HG02870 (cell line): Measurements from ENCODE around the gene ZHX3.

Experiments used
- ATAC-seq: cut with Tn5 transposase; IDR thresholded peaks from one replicate; pipeline ENCODE4 v1.9.1; 2021; ENCODE audit warnings: mild to moderate bottlenecking, moderate library complexity; ENCODE audit not compliant: unreplicated experiment

Gene ZHX3

GRCh38 chr20:41317546-41318270, at the start of gene ZHX3:
Gene ZHX3 (minus strand): TSS chr20:41317731. CDS start chr20:41204916, 112,815 bp downstream.
- ATAC-seq = peak; percentile 98

DNA sequence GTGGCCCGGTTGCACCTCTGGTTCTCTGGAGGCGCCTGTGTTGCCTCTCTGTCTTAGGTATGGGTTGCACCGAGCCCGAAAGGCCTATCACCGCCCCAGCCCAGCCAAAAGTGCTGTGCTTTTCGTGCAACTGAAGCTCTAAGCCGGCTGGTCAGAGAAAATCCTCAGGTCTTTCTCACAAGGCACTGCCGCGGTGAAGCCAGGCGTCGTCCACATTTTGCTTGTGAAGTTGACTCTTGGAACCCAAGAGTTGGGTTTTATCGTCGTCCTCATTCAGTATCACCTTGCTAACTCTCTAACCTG, 49.8 kb upstream of the ZHX3 start:
- ATAC-seq = no peak

DNA sequence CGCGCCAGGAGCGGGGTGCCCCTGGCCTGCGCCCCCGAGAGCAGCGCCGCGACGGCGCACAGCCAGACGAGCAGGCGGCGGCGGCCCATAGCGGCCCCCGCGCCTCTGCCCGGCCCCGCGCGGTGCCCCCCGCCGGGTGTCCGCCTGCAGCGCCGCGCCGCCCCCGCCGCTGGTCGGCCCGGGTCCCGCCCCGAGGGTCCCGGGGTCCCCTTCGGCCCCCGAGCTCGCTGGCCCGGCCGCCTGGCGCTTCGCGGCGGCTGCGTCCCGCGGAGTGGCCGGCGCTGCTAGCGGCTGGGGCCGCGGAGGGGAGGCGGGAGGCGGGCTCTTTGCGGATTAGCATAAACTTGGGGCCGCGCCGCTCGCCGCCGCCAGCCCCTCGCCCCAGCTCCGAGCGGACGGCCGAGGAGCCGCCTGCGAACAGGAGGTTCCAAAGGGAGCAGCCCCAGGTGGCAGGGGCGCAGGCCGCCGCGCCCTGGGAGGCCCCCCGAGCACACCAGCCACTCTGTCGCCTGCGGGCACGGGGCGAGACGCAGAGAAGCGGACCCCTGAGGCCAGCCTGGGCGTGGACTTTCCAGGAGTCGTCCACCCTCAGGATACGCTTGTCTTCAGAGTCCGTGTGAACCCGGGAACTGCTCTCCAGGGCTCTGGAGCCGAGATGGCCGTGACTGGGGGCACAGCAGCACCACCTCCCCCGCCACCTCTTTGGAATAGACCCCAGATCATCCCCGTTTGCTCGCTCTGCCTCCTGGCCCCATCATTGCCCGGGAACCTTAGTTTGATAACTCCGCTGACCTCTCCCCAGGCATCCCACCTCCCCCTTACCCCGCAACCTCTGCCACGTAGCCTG, 49.2 kb upstream of the ZHX3 start, which contains the start of gene EMILIN3:
Gene EMILIN3, minus strand, starts transcription at position 273 of the 847 bp plus-strand sequence. Its CDS starts 184 bp downstream, at position 89.
- no peak for ATAC-seq

GRCh38 chr20:41365777-41366545, 48.4 kb upstream of the ZHX3 start:
- no peak for ATAC-seq

- no peak for ATAC-seq
These were observed 47.6 kb upstream of the ZHX3 start for GRCh38 chr20:41364967-41365765.

DNA sequence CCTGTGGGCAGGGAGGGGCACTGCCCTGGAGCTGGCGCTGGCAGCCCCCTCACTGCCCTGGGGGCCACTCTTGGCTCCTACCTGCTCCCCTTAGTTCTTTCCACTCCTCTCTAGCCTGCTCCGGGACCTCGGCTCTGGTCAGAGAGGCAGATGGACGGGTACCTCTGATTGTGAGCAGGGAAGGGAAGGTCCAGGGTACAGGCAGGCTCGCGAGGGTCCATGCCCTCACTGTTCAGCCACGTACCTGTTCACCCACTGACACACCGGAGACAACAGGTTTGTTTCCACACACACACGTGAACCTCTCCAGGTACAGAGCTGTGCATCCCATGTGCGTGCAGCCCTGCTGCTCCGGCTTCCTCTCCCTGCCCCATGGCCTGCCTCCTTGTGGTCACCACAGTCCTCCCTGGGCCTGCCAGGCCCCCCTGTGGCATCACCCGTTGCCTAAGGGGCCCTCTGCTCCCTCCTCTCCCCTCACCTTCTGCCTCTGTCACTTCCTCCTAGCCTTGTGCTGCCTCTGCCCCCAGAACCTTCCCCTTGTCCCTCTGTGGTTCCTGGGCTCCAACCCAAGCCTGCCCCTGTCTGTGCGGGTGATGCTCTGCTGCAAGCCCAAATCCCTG, 46.8 kb upstream of the ZHX3 start:
- ATAC-seq = no peak

GRCh38 chr20:41363601-41364000, 46.1 kb upstream of the ZHX3 start:
- ATAC-seq = no peak

- ATAC-seq = no peak
These were observed 45.2 kb upstream of the ZHX3 start for GRCh38 chr20:41362748-41363140.

DNA sequence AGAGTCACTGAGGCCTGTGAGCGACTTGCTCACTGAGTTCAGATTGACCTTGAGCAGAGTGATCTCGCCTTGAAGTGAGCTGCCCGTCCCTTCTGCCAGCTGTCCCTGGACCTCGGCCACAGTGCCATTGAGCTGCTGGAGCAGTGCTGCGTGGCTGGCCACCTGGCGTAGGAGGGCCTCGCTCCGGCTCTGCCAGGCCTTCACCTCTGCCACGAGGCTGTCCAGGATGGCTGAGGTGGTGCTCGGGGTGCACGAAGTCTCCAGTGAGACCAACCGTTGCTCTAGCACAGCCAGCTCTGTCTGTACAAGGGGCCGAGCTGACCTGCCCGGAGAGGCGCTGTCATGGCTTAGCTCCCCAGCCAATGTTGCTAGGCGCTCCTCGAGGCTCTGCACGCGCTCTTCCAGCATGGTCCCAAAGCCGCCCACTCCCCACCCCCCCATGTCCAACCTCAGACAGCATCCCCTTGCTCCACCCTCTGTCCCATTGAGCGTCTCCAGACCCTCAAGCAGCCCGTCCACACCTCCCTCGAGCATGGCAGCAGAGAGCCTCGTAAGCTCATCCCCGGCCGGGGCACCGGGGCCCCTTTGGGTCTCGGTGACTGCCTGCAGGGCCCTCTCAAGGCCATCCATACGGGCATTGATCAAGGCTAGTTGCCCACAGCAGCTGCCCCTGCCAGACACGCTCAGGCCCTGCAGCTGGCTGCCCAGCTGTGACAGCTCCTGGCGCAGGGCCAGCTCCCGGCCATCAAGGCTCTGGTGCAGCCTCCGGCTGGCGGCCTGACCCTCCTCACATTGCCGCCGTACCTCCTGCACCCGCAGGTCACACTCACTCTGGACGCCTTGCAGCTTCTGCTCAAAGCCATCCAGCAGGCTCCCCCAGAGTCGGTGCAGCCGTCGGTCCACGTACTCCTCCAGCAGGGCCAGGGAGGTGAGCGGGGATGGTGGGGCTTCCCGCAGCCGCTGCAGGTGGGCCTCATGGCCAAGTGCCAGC, 44.5 kb upstream of the ZHX3 start:
- no peak for ATAC-seq

GRCh38 chr20:41360831-41361756, 43.6 kb upstream of the ZHX3 start:
- ATAC-seq = no peak

DNA sequence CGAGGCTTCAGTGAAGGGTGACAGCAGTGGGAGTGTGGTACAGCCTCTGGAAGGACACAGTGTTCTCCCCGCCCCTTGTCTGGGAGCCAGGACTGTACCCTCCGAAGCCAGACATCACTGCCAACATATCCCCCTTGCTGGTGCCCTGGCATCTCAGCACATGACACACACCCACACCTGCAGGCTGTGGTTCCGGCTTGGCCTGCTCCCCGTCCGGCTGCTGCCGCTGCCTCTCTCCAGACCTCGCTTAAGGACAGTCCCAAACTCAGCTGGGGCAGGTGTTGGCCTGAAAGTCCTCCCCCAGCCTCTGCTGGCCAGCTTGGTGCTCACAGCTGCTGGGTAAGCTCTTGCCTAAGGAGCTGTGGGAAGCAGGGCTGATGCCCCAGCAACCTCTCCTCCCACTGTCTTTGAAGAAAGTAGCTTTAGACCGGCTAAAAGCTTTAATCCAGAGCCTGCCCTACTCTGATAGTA, 42.0 kb upstream of the ZHX3 start:
- ATAC-seq = no peak

DNA sequence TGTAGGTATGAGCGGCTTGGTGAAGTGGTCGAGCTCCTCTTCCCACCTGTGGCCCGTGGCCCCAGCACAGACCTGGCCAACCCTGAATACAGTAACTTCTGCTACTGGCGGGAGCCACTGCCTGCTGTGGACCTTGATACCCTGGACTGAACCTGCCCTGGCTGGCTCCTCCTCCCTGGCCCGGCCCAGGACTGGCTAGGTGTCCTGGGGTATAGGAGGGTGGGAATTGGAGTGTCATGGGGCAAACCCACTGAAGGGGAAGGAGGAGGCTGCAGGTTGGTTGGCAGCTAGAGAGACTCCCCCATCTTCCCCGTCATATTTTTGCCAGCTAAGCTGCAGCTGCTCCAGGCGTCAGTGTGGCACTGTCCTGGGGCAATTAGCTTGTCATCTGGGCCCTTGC, 41.2 kb upstream of the ZHX3 start:
- ATAC-seq = no peak

- ATAC-seq = no peak
These were observed 40.7 kb upstream of the ZHX3 start for GRCh38 chr20:41358230-41358629.

- no peak for ATAC-seq
These were observed 40.1 kb upstream of the ZHX3 start for GRCh38 chr20:41357424-41358163.

DNA sequence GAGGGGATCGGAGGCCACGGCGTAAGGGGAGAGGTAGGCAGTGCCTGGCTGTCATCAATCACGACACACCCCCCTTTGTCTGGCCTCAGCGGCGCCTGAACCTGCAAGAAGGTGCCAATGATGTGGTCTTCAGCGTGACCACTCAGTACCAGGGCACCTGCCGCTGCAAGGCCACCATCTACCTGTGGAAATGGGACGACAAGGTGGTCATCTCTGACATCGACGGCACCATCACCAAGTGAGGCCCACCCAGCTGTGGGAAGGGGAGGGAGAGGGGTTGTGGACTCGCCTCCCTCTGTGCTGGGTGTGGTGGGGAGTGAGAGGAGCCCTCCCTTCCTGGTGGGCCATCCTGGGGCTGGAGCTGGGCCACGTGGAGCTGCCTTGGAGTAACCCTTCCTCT, 39.4 kb upstream of the ZHX3 start:
- no peak for ATAC-seq

DNA sequence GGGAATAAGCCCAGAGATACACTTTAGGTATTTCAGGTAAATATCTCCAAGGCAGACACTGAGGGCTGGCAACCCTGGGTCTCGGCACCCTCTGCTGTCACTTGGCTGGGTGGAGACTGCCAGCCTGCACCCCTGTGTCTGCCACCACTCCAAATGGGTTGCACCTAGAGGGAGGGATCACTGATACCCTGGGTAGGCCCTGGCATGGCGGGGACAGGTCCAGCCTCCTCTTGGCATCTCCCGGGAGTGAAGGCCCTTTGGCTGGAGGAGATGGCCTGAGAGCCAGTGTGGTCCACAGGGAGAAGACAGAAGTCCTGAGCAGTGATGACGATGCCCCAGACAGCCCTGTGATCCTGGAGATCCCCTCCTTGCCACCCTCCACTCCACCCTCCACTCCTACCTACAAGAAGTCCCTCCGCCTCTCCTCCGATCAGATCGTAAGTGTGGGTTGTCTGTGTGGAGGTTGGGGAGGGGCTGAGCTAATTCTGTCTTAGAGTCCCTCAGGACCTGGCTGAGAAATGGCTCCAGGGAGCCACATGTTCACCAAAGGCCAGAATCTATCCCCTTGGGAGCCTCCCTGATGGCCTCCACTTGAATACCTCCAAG, 38.2 kb upstream of the ZHX3 start:
- no peak for ATAC-seq

GRCh38 chr20:41355192-41355591, 37.7 kb upstream of the ZHX3 start:
- ATAC-seq = no peak
